Measurements from ENCODE around the gene TTLL6.

DNA sequence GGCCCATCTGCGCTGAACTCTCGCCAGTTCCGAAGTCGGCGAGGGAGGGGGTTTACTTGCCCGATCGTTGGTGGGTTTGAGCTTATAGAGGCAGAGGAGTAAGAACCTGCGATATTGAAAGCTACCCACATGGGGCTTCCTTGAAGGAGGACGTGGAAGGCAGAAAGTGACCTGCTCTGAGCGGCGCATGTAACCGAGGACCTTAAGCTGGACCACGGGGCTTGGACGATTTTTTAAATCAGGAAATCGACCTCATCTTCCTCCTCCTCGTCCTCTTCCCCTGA lies 92.1 kb downstream of the TTLL6 start:
- TF ChIP-seq CTCF (IDR thresholded peaks at IDR 0.05), result no peak
- no peak for TF ChIP-seq EZH2 (IDR thresholded peaks at IDR 0.05)
